ENCODE data around the gene RAB11A. TPM values are rescaled to one million over a fixed set of nuclear protein-coding genes. Genes with fewer than 3 reads are reported as not detected.

RAB11A gene
- total RNA-seq, 1 experiment from 2014 or later = 263 TPM

DNA sequence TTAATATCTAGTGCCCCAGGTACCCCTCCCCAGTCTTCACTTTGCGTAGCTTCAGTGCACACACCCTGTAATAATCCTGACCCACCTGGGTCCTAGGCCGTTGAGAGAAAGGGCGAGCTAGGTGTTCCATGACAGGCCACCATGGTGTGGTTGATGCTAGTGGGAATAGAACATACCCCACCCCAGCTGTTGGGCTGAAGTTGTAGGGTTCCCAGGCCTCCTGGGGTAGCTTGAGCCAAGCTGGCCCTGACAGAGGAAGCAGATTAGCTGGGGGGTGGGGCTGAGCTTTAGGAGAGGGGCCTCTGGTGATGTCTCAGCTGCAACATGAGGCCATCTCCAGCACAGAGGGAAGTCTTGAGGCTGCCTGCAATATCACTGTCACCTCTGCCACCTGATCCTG lies 40.5 kb downstream of the RAB11A start:
- TF ChIP-seq CTCF (IDR thresholded peaks at IDR 0.05) = no peak
- no peak for TF ChIP-seq SIN3A (IDR thresholded peaks at IDR 0.05; ENCODE audit: borderline replicate concordance, insufficient read depth, low read depth, low read length)
- TF ChIP-seq, protein P1, sequence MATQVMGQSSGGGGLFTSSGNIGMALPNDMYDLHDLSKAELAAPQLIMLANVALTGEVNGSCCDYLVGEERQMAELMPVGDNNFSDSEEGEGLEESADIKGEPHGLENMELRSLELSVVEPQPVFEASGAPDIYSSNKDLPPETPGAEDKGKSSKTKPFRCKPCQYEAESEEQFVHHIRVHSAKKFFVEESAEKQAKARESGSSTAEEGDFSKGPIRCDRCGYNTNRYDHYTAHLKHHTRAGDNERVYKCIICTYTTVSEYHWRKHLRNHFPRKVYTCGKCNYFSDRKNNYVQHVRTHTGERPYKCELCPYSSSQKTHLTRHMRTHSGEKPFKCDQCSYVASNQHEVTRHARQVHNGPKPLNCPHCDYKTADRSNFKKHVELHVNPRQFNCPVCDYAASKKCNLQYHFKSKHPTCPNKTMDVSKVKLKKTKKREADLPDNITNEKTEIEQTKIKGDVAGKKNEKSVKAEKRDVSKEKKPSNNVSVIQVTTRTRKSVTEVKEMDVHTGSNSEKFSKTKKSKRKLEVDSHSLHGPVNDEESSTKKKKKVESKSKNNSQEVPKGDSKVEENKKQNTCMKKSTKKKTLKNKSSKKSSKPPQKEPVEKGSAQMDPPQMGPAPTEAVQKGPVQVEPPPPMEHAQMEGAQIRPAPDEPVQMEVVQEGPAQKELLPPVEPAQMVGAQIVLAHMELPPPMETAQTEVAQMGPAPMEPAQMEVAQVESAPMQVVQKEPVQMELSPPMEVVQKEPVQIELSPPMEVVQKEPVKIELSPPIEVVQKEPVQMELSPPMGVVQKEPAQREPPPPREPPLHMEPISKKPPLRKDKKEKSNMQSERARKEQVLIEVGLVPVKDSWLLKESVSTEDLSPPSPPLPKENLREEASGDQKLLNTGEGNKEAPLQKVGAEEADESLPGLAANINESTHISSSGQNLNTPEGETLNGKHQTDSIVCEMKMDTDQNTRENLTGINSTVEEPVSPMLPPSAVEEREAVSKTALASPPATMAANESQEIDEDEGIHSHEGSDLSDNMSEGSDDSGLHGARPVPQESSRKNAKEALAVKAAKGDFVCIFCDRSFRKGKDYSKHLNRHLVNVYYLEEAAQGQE (IDR thresholded peaks at IDR 0.05; ENCODE audit: insufficient read depth in 1 of 2, low read depth in 2 of 2, low read length in 1 of 2) = no peak
- no peak for TF ChIP-seq TCF7L2 (IDR thresholded peaks at IDR 0.05; ENCODE audit: low read depth, low read length)
- no peak for TF ChIP-seq POLR2AphosphoS5 (IDR thresholded peaks at IDR 0.05; ENCODE audit: low read depth, low read length)
- no peak overlapping the region for H3K27ac ChIP-seq (ENCODE audit: low read length)
- no peak for DNase-seq (ENCODE audit: low read depth, low spot score)
- H3K27me3 ChIP-seq (ENCODE audit: control insufficient read depth, insufficient read depth, low read length) = no peaks in the 10 kb centered on the region
- H3K4me1 ChIP-seq (ENCODE audit: control insufficient read depth, insufficient read depth, low read length) = no peaks in the 10 kb centered on the region
- peaks cover 6% of the 10 kb centered on the region for H3K36me3 ChIP-seq (ENCODE audit: control insufficient read depth, insufficient read depth, low read length)
- no peaks in the 10 kb centered on the region for H3K9me3 ChIP-seq (ENCODE audit: control insufficient read depth, insufficient read depth, low read depth, low read length)
- ChIA-PET CTCF (no interaction called here), POLR2A (no interaction called here)
- no peak overlapping the region for H3K4me3 ChIP-seq (ENCODE audit: low read depth in 2 of 2, low read length in 2 of 2)
- no peak for ATAC-seq
- in situ Hi-C loops (cut with HindIII; ENCODE audit: low pct_unique_long_range_greater_than_20kb, low sequenced_read_pairs) = no loop called here
- no TSS peak for BruUV-seq (replicated peaks)
- intact Hi-C loops (cut with micrococcal nuclease; ENCODE audit: unreplicated experiment) = no loop called here

DNA sequence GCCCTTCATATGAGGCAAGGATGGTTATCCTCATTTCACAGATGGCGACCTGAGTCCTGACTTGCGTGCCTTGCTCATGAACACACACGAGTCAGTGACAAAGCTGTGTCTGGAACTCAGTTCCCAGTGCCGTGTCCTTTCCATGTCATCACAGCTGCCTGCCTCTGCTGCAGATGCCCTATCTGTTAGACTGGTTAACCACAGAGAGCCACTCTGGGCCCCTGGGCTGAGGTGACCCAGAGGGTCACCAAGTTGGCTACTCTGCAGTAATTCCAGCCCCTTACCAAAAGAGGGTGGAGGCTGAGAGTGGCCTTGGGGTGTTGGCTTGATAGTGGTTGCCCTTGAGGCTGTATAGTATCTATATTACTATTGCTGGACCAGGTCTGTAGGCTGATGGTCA lies 41.0 kb downstream of the RAB11A start:
- TF ChIP-seq POLR2AphosphoS5 (IDR thresholded peaks at IDR 0.05; ENCODE audit: low read depth, low read length) (no peak), TCF7L2 (IDR thresholded peaks at IDR 0.05; ENCODE audit: low read depth, low read length) (no peak), SIN3A (IDR thresholded peaks at IDR 0.05; ENCODE audit: borderline replicate concordance, insufficient read depth, low read depth, low read length) (no peak), CTCF (IDR thresholded peaks at IDR 0.05) (no peak)
- TF ChIP-seq, protein P1 (IDR thresholded peaks at IDR 0.05; ENCODE audit: insufficient read depth in 1 of 2, low read depth in 2 of 2, low read length in 1 of 2) = no peak
- H3K27ac ChIP-seq (ENCODE audit: low read length) = no peak overlapping the region
- in situ Hi-C loops (cut with HindIII; ENCODE audit: low pct_unique_long_range_greater_than_20kb, low sequenced_read_pairs) (no loop called here), intact Hi-C loops (cut with micrococcal nuclease; ENCODE audit: unreplicated experiment) (no loop called here)
- DNase-seq (ENCODE audit: low read depth, low spot score) = no peak
- no peaks in the 10 kb centered on the region for H3K4me1 ChIP-seq (ENCODE audit: control insufficient read depth, insufficient read depth, low read length)
- no peak for ATAC-seq
- no peaks in the 10 kb centered on the region for H3K9me3 ChIP-seq (ENCODE audit: control insufficient read depth, insufficient read depth, low read depth, low read length)
- no peak overlapping the region for H3K4me3 ChIP-seq (ENCODE audit: low read depth in 2 of 2, low read length in 2 of 2)
- peaks cover 4% of the 10 kb centered on the region for H3K36me3 ChIP-seq (ENCODE audit: control insufficient read depth, insufficient read depth, low read length)
- H3K27me3 ChIP-seq (ENCODE audit: control insufficient read depth, insufficient read depth, low read length) = no peaks in the 10 kb centered on the region
- POLR2A ChIA-PET = no interaction called here
- CTCF ChIA-PET = no interaction called here
- no TSS peak for BruUV-seq (replicated peaks)

Measured in Panc1 (cell line).